ENCODE measurements around the gene GOLGA6A. TPM values are rescaled to one million over a fixed set of nuclear protein-coding genes. Genes with fewer than 3 reads are reported as not detected.
"Not testable (repeated sequence)": the region's sequence is repeated elsewhere in the genome, so short reads cannot be mapped to it uniquely, and the experiment has no call there.

The GOLGA6A gene, protein sequence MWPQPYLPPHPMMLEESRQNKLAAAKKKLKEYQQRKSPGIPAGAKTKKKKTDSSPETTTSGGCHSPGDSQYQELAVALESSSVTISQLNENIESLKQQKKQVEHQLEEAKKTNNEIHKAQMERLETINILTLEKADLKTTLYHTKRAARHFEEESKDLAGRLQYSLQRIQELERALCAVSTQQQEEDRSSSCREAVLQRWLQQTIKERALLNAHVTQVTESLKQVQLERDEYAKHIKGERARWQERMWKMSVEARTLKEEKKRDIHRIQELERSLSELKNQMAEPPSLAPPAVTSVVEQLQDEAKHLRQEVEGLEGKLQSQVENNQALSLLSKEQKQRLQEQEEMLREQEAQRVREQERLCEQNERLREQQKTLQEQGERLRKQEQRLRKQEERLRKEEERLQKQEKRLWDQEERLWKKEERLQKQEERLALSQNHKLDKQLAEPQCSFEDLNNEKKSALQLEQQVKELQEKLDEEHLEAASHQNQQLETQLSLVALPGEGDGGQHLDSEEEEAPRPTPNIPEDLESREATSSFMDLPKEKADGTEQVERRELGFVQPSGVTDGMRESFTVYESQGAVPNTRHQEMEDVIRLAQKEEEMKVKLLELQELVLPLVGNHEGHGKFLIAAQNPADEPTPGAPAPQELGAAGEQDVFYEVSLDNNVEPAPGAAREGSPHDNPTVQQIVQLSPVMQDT
- total RNA-seq: not detected

DNA sequence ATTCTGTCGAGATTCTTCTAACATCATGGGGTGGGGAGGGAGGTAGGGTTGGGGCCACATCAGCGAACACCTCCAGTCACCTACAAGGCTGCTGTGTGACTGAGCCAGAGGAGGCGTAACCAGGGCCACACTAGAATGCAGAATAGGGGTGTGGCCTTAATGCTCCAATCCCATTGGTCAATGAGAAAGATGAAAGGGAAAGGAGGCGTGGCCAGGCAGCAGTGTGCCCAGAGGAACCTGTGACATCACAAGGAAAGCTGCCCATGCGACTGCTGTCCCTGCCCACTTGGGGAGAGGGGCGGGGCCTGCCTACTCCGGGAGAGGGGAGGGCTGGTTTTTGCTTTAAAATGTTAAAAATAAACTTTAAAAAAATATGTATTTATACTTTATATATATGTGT is at the start of gene GOLGA6A:
TSS of gene GOLGA6A (minus strand) at position 101 of the 400 bp plus-strand sequence. CDS start at position 60, 41 bp downstream.
- ATAC-seq (ENCODE audit: low FRiP score): not testable (repeated sequence)

DNA sequence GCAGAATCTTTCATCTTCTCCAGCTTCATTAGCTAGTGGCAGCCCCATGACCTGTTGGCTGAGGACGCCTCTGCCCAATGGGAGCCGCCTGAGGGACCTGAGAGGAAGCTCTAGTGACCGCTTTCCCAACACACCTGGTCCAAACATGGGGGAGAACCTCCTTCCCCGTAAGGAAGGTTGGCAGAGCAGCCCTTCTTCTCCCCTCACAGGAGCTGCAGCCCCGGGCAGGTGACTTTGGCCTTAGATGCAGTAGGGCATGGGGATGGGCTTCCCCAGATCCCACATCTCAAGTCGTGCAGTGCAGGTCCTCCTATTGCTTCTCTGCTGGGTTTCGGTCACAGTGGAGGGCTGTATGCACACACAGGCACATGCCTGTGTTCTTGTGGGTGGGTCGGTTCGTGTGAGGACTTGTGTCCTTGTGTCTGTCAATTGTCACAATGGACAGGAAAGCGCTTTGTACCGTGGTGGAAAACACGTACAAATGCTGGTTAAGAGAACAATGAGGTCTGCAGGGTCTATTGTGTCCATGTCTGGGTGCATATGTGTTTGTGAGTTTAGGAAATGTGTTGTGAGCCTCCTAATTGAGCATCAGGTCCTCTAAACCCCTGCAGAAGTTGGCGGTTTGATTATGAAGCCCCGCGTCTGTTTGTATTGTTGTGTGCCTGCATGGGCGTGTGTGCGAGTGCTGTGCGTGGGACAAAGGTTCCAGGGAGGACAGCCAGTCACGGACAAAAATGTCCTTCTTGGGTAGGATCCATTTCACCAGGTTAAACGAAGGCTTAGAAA is 49.5 kb upstream of the GOLGA6A start:
- TF ChIP-seq, protein P1, sequence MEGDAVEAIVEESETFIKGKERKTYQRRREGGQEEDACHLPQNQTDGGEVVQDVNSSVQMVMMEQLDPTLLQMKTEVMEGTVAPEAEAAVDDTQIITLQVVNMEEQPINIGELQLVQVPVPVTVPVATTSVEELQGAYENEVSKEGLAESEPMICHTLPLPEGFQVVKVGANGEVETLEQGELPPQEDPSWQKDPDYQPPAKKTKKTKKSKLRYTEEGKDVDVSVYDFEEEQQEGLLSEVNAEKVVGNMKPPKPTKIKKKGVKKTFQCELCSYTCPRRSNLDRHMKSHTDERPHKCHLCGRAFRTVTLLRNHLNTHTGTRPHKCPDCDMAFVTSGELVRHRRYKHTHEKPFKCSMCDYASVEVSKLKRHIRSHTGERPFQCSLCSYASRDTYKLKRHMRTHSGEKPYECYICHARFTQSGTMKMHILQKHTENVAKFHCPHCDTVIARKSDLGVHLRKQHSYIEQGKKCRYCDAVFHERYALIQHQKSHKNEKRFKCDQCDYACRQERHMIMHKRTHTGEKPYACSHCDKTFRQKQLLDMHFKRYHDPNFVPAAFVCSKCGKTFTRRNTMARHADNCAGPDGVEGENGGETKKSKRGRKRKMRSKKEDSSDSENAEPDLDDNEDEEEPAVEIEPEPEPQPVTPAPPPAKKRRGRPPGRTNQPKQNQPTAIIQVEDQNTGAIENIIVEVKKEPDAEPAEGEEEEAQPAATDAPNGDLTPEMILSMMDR (IDR thresholded peaks at IDR 0.05): no peak

More for the DNA sequence above, at the start of gene GOLGA6A:
- DNase-seq (ENCODE audit: low spot score): not testable (repeated sequence)

DNA sequence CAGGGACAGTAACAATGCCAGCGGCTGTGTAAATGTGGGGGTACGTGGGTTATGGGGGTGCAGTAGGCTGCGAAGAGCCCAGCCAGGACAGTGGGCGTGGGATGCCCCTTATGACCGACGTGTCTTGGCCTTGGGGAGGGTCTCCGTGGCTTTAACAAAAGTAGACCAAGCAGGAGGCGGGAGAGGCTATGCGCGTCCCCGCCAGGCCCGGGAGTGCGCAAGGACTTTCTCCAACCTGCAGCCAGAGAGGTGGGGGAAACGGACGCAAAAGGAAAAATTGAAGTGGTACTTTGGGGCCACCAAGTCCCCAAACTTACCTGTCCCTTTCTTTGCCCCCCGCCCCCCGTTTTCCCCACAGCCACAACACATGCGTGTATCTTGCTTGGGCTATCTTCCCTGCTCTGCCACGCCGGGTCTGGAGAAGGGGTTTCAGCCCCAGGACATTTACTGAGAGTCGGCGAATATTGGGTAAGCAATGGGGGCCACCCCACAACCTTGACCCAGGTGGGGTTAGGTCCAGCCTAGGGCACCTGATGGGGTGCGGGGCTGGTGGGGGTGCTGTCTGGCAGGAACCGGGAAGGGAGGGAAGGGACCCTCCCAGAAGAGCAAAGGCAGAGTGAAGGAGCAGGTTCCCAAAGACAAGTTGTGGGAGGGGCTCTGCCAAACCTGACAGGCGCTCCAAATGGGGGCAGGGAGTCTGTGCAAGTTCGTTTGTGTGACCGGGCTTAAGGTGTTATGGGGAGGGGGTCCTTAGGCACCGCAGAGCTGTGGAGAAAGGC is 48.7 kb upstream of the GOLGA6A start:
- no peak for DNase-seq (ENCODE audit: low spot score)
- ATAC-seq (ENCODE audit: low FRiP score): no peak
- TF ChIP-seq, protein P1 (IDR thresholded peaks at IDR 0.05): no peak

More for the DNA sequence above, 49.5 kb upstream of the GOLGA6A start:
- ATAC-seq (ENCODE audit: low FRiP score) (no peak), DNase-seq (ENCODE audit: low spot score) (no peak)

DNA sequence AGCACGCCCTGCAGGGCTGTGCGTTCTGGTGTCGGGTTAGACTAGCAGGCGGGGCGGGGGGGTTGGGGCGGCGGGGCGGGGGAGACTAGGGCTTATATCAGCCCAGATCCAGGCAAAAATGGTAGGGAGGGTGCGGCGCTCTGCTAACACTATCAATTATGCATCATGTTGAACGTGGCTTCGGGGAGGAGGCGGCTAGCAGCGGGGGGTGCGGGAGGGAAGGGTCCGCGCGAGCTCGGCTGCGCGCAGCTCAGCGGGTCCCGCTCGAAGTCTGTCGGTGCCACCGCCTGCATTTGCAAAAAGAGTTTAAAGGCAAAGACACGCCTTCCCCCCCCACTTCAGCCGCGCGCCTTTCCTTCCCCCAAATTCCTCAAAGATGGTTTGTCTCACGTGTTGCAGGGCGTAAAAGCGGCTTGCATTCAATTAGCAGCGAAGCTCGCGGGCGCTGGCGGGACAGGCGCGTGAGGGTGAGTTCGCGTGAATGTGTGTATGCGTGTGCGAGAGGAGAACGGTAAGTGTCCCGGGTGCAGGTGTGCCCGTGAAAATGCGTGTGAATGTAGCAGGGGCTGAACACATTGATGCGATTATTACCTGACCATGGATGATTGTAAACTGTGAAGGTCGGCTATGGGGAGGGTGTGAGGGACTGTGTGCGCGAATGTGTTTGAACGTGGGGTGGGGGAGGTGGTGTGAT is 48.0 kb upstream of the GOLGA6A start, which contains the start of gene ISLR2:
TSS of gene ISLR2 (plus strand) at position 432 of the 694 bp plus-strand sequence. CDS start 2,169 bp downstream, outside the sequence.
- TF ChIP-seq, protein P1 (IDR thresholded peaks at IDR 0.05): no peak
- DNase-seq (ENCODE audit: low spot score): no peak
- no peak for ATAC-seq (ENCODE audit: low FRiP score)

DNA sequence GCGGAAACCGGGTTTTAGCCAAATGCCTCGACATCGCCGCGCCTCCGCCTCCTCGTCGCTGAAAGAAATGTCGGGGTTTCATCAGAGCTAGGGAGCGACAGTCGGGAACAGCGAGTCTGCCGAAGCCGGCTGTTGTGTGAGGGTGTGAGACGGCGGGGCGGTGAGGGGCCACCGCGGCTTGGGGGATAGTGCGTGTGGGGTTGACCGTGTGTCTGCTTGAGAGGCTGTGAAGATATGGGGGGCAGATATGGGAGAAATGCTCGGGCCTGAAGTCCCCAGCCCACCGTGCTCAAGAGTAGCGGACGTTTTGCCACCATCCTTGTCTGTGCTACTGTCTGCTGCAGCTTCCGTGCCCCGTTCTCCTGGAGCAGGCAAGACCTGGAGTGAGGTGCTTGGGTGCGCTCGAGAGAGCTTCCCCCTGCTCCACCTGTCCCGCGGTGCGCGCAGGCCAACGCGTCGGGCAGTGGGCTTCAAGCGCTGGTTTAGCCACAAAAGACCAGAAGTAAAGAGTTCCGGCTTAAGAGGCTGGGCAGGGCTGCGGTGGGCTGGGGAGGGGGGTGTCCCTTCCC is 47.3 kb upstream of the GOLGA6A start:
- no peak for DNase-seq (ENCODE audit: low spot score)
- no peak for ATAC-seq (ENCODE audit: low FRiP score)
- TF ChIP-seq, protein P1 (IDR thresholded peaks at IDR 0.05): no peak

DNA sequence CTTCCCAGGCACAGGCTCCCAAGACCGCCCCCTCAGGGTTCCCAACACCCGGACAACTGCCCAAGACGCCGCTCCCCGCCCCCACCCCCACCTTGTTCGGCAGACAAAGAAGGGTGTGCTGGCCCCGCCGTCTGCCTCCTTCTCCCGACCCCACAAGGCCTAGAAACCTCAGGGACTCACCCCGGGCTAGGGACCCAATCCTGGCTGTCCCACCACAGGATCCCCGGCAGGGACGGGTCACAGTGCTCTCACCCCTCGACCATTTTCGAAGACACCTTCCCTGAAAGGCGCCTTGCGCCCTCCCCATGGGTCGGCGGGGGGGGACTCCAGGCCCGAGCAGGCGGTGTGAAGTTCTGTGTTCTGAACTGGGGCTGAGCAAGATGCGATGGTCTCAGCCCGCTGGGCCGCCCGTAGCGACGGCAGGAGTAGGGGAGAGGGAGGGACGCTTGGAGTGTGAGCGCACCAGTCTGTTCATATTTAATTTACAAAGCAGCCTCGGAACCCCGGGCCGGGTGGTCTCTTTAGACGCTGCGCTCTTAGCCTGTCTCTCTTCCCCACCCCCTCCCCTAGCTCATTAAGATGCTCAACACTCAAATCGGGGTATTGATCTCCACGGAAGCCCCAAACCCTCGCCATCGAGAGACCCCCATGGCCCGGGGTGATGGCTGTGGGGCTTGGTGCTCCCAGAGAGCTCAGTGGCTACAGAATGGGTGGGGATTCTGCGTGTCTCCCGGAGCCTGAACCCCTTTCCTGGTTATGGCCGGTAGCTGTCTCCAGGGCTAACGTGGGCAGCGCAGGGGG is 46.6 kb upstream of the GOLGA6A start:
- TF ChIP-seq, protein P1 (IDR thresholded peaks at IDR 0.05): no peak
- DNase-seq (ENCODE audit: low spot score): no peak
- no peak for ATAC-seq (ENCODE audit: low FRiP score)
